GM10847 (cell line): Measurements from ENCODE around the gene MIA.

Source experiments
- POLR2A ChIP-seq: IDR thresholded peaks from 2 replicates; pipeline ENCODE4 v1.6.1; 2011; ENCODE audit not compliant: insufficient read length; ENCODE audit errors: extremely low read depth

Gene MIA

DNA sequence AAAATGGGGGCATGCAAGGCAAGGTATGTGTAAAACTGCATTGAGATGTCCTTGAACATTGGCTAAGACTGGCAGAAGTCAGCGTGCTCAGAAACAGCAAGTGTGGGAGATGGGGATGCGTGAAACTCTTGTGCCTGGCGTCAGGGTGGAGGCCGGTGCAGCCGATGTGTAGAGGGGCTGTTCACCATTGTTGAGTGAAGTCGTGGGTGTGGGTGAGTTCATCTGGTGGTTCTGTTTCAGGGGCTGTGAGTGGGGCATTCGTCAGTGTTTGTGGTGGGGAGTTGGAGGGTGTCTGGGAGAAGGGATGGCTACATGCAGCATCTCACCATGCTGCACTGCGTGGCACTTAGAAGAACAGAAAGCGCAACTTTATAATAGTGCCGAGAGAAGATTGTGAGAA, 11.4 kb upstream of the MIA start:
- no peak for TF ChIP-seq POLR2A

- TF ChIP-seq POLR2A: no peak
These were observed 6.5 kb upstream of the MIA start for GRCh38 chr19:40768869-40769268.

GRCh38 chr19:40775632-40776022, 306 bp downstream of the MIA start:
- no peak for TF ChIP-seq POLR2A

GRCh38 chr19:40776364-40776763, 1.0 kb downstream of the MIA start:
- no peak for TF ChIP-seq POLR2A

DNA sequence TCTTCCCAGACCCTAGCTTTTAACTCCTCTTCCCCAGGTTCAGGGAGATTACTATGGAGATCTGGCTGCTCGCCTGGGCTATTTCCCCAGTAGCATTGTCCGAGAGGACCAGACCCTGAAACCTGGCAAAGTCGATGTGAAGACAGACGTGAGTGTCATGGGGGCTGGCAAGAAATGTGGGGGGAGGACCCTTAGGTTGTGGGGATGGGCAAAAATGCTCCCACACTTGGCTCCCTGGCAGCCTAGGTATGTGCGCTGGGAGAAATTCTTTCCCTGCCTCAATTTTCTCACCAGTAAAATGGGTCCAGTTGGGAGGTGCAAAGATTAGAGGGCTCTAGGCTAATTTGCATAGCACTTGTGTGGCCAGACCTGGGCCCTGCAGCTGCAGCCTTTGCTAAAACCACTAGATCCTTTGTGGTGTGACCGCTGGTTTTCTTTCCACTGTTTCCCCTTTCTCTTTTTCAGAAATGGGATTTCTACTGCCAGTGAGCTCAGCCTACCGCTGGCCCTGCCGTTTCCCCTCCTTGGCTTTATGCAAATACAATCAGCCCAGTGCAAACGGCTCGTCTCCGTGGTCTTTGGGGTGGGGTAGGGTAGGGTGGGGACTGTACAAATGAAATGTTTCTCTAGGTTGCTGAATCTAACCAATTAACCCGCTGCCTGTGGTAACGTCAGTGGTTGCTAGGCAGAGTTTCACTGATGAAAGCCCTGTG, 1.8 kb downstream of the MIA start:
- no peak for TF ChIP-seq POLR2A

GRCh38 chr19:40777645-40777936, 2.3 kb downstream of the MIA start:
- TF ChIP-seq POLR2A: no peak

- peak; percentile 61 for TF ChIP-seq POLR2A
These were observed 2.8 kb downstream of the MIA start, which contains the start of gene RAB4B for GRCh38 chr19:40777937-40778705. TSS of gene RAB4B (plus strand) at chr19:40778247. CDS start at chr19:40778376, 129 bp downstream.

GRCh38 chr19:40778706-40779284, 3.5 kb downstream of the MIA start:
- TF ChIP-seq POLR2A: no peak

DNA sequence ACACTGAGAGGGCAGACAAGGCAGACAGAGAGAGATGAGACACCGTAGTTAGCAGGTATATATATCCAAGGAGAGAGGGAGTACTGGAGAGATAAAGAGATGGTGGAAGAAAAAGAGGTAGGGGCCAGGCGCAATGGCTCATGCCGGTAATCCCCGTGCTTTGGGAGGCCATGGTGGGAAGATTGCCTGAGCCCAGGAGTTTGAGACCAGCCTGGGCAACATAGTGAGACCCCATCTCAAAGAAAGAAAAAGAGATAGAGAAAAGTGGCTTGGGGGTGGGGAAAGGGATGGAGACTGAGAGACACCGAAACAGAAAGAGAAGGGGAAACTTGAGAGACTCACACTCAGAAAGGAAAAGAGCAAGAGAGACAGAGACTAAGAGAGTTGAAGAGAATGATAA, 5.3 kb downstream of the MIA start:
- no peak for TF ChIP-seq POLR2A

- no peak for TF ChIP-seq POLR2A
These were observed 5.8 kb downstream of the MIA start for GRCh38 chr19:40781140-40781539.

DNA sequence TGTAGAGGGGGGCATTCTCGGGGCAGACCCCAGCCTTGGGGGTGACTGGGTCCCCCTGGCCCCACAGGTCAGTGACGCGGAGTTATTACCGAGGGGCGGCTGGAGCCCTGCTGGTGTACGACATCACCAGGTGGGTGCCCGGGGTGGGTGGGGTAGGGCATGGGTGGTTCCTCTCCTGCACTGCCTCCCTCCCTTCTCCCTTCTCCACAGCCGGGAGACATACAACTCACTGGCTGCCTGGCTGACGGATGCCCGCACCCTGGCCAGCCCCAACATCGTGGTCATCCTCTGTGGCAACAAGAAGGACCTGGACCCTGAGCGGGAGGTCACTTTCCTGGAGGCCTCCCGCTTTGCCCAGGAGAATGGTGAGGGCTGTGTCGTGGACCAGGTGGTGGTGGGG, 8.4 kb downstream of the MIA start:
- no peak for TF ChIP-seq POLR2A

DNA sequence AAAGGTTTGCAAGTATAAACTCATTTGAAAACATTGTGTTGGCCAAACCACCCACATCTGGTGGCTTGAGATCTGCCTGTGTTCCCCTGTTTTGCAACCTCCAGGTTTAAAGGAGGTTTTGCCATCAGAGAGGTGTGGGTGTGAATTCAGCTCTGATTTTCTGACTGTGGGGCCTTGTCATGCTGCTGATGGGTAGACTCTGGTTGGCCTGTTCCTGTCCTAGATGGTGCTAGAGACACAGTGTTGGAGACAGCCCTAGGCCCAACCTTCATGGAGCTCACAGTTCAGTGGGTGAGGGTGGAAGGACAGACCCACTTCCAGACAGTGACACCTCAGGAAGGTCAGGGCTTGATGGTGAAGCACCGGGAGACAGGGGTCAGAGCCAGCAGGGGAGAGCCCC, 10.2 kb downstream of the MIA start:
- no peak for TF ChIP-seq POLR2A

DNA sequence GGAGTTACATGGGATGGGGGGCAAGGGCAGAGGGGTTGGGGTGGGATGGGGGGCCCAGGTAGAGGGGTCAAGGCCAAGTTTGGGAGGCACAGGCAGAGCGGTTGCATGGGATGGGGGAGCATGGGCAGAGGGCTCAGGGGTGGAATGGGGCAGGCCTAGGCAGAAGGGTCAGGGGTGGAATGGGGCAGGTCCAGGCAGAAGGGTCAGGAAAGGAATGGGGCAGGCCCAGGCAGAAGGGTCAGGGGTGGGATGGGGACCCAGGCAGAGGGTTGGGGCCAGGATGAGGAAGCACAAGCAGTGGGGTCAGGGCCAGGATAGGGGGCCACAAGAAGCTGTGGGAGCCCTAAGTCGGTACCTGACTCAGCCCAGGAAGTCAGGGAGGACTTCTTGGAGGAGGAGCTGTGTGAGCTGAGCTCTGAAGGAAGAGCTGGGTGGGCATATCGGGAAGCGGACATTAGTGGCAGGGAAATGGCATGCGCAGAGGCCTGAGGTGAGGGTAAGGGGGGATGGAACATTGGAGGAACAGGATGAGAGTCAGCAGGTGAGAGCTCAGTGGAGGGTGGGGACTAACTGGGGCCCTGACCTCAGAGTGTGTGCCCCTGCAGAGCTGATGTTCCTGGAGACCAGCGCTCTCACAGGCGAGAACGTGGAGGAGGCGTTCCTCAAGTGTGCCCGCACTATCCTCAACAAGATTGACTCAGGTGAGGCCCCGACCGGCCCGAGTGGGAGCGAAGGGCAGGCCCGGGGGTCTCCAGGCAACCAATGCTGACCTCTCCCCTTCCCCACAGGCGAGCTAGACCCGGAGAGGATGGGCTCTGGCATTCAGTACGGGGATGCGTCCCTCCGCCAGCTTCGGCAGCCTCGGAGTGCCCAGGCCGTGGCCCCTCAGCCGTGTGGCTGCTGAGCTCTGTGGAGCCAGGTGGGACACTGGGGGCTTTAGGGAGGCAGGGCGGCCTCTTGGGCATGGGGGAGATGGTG, 11.0 kb downstream of the MIA start:
- TF ChIP-seq POLR2A: no peak

GRCh38 chr19:40791349-40791748, 16.0 kb downstream of the MIA start:
- no peak for TF ChIP-seq POLR2A

DNA sequence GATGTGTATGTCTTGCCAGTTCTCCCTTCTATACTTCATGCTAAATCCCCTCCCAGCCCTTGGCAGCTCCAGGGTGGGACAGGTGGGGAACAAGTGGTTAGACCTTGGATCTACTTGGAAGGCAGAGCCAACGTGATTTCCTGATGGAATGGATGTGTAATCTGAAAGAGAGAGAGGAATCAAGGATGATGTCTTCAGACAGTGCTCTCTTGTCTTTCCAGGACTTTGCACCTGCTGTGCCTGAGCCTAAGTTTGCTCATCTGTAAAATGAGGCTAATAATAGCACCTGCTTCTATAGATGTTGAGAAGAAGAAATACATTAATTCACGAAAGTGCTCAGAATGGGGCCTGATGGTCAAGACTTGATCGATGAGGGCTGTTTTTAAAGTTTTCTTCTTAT, 16.7 kb downstream of the MIA start:
- no peak for TF ChIP-seq POLR2A

DNA sequence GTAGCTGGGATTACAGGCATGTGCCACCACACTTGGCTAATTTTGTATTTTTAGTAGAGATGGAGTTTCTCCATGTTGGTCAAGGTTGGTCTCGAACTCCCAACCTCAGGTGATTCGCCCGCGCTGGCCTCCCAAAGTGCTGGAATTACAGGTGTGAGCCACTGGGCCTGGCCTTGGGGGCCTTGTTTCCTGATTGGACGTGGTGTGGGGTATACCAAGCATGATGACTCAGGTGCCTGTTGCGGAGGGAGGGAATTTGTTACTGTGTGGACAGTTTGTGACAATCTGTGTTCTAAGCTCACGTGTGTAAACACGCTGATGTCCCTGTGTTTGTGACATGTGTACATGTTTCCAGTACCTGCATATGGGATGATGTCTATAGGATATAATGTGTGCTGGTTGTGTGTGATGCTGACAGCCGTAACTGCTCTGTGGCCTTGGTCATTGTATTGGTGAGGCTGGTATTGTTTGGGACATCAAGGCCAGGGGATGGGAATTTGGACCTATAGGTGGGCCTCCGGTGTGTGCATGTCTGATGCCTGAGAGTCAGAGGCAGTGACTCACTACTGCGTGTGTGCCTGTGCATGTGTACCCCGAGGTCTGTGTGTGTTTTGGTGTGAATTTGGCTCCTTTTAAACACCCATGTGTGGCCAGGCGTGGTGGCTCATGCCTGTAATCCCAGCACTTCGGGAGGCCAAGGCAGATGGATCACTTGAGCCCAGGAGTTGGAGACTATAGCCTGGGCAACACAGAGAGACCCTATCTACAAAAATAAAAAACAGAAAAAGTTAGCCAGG, 22.0 kb downstream of the MIA start:
- no peak for TF ChIP-seq POLR2A
